ENCODE measurements around the gene NRXN3. TPM values are rescaled to one million over a fixed set of nuclear protein-coding genes. Genes with fewer than 3 reads are reported as not detected.
A peak's percentile ranks its signal among the peaks of the same experiment; 100 is the strongest.
"Not testable (repeated sequence)": the region's sequence is repeated elsewhere in the genome, so short reads cannot be mapped to it uniquely, and the experiment has no call there.

Gene NRXN3
- total RNA-seq, 1 experiment from 2014 or later, result 0.59 TPM

DNA sequence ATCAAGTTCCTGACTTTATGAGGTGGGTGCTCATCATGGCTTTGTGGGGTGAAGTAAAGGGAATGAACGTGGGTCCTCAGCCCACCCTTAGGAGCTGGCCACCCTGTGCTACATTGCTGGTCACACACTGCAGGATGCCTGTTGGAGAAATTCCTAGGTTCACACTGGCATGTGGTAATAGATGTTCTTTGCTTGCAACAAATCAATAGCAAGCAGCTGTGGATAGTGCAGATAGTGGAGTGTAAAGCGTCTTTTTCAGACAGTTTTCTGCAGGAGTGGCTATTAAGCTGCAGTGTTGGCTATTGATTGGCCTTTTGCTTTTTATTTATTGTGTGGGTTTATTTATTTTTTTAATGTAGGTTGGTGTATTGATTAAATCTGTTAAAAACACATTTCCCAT lies 822.7 kb downstream of the NRXN3 start:
- DNase-seq (ENCODE audit: low spot score), result no peak

DNA sequence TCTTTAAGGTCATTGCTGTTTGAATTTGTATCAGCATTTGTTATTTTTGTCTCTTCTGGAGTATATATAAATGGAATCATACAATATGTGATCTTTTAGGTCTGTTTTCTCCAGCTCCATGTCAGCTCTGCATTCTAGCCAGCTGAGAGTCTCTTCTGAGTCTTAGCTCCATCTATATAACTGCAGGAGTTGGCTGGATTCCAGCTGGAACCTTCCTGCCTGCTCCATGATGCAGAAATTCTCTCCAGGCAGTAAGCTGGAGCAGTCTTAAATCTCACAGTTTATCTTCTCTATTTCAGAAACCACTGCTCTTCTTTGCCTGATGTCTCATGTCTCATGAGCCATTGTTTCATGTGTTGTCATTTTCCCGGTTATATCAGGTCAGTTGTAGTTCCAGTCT lies 827.6 kb downstream of the NRXN3 start:
- no peak for DNase-seq (ENCODE audit: low spot score)

GRCh38 chr14:79009286-79009685 lies 839.1 kb downstream of the NRXN3 start:
- no peak for DNase-seq (ENCODE audit: low spot score)

GRCh38 chr14:79011091-79011919 lies 841.1 kb downstream of the NRXN3 start:
- peak; percentile 66 for DNase-seq (ENCODE audit: low spot score)

- peak; percentile 38 for DNase-seq (ENCODE audit: low spot score)
Observed at GRCh38 chr14:79011920-79012204, 841.7 kb downstream of the NRXN3 start.

DNA sequence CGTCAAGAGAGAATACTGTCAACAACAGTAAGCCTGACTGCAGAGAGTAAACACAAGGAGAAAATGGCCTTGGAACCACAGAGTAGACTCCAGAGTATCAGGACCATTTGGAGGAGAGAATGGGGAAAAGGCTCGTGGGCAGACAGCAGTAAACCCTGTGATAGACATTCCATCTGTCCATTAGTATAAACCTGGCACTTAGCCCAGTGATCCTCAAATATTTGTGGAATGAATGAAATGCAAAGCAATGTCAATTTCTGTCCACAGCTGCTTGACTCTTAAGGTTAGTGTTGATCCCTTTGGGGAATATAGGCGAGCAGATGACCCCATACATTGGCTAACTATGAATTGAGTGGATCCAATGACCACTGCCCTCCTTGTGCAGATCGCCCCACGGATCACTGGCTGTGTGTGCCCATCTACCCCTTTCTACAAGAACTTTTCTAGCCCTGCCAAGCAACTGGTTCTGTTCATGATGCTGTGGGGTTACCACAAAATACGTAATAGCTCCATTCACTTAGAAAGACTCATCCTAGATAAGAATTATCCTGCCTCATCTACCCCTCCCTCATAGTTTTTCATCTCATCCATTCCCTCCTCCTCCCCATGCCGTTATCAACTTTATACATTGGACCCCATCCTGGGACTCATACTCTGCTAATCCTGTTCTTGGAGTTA lies 846.8 kb downstream of the NRXN3 start:
- peak; percentile 82 for DNase-seq (ENCODE audit: low spot score)

DNA sequence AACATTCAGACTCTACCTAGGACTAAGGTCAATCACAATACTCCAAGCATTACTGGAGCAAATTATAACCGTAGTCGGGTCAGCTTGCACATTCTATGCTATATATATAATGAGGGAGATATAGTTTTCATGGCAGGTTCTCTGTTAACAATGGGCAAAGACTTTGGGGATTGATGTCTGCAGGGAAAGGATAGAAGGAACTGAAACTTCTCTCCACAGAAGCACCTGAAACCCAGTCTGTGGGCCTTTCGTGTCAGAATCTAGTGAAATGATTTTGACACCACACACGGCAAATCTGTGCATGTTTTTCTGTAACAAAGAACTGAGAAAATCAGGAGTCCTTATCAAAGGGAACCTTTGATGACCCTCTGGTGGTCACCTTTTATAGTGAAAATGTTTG lies 847.4 kb downstream of the NRXN3 start:
- no peak for DNase-seq (ENCODE audit: low spot score)

DNA sequence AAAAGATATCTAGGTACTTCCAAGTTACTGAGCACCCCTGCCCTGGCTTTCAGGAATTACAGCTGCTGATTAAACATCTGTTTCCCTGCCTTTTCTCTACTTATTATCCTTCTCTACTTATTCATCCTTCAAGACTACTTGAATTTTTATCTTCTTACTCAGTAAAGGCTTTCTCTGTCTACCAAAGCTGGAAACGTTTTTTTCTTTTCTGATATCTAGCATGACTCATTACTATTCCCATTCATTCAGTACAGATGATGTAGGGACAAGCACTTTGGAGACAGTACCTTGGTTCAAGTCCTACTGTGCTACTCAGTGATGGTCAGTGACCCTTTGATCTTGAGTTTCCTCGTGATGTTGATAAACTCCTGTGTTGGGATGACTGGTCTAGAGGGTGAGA lies 848.7 kb downstream of the NRXN3 start:
- peak; percentile 59 for DNase-seq (ENCODE audit: low spot score)

DNA sequence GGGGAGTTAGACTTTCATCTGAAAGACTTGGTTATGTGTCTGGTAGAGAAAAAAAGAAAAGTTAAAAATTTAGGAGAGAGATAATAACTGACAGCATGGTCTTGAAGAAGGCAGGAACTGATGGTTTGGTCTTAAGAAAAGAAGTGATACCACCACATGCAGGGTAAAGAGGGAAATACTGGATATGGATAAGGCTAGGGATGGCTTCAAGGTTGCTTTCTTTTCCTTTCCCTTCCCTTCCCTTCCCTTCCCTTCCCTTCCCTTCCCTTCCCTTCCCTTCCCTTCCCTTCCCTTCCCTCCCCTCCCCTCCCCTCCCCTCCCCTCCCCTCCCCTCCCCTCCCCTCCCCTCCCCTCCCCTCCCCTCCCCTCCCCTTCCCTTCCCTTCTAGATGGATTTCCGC lies 849.7 kb downstream of the NRXN3 start:
- not testable (repeated sequence) for DNase-seq (ENCODE audit: low spot score)

GRCh38 chr14:79021766-79022165 lies 851.6 kb downstream of the NRXN3 start:
- DNase-seq (ENCODE audit: low spot score), result no peak

- DNase-seq (ENCODE audit: low spot score), result no peak
Observed at GRCh38 chr14:79027138-79027537, 857.0 kb downstream of the NRXN3 start.

GRCh38 chr14:79028281-79028680 lies 858.1 kb downstream of the NRXN3 start:
- DNase-seq (ENCODE audit: low spot score), result no peak

DNA sequence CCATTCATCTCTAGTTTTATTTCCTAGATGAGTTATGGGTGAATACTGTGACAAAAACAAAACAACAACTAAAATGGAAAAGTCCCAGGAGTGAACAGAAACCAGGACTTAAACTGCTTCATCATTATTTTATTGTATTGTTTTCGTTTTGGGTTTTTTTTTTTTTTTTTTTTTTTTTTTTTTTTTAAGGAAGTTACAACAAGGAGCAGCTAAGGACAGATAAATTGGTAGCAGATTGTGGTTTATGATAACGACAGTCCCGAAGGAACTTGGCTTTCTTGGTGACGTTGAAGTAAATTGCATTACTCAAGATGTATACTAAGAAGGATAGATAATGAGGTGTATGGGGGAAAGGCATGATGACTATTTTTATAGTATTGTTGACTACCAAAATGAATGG lies 866.3 kb downstream of the NRXN3 start:
- no peak for DNase-seq (ENCODE audit: low spot score)

DNA sequence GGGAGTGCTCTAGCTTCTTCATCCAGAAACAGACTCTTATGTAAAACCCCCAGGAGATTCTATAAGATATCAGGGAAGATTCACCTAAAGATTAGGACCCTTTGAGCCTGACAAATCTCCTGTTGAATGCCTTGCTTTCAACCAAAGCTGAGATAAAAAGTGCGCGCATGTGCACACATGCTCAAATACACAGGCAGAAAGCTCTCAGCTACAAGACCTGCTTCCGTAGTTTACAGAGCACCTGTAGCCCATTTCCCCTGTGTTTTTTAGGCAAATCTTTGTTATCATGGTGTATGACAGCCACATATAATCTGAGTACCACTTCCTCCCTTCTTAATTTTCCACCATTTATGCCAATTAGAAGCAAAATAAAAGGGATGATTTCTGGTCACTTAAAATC lies 866.9 kb downstream of the NRXN3 start:
- DNase-seq (ENCODE audit: low spot score), result no peak

- no peak for DNase-seq (ENCODE audit: low spot score)
Observed at GRCh38 chr14:79037593-79037992, 867.4 kb downstream of the NRXN3 start.

DNA sequence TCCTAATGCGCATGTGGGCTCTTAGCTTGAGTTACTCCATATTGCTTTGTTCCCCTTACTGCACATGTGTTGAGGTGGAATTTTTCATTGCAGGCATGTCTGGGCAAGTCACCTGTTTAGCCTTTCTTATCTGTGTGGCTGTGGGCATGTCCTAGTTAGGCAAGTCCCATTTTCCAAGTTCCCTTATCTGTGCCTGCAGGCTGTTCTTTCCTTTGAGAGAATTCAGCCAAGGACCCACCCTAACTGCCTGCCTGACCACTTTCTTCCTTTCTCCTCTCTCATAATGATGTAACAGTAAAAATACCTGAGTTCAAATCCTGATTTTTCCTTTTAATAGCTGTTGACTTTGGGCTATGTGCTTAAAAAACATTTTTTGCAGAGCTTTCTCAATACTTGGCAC lies 870.6 kb downstream of the NRXN3 start:
- DNase-seq (ENCODE audit: low spot score), result no peak

- no peak for DNase-seq (ENCODE audit: low spot score)
Observed at GRCh38 chr14:79043194-79043889, 873.2 kb downstream of the NRXN3 start.

GRCh38 chr14:79044894-79045624 lies 874.9 kb downstream of the NRXN3 start:
- peak; percentile 94 for DNase-seq (ENCODE audit: low spot score)

DNA sequence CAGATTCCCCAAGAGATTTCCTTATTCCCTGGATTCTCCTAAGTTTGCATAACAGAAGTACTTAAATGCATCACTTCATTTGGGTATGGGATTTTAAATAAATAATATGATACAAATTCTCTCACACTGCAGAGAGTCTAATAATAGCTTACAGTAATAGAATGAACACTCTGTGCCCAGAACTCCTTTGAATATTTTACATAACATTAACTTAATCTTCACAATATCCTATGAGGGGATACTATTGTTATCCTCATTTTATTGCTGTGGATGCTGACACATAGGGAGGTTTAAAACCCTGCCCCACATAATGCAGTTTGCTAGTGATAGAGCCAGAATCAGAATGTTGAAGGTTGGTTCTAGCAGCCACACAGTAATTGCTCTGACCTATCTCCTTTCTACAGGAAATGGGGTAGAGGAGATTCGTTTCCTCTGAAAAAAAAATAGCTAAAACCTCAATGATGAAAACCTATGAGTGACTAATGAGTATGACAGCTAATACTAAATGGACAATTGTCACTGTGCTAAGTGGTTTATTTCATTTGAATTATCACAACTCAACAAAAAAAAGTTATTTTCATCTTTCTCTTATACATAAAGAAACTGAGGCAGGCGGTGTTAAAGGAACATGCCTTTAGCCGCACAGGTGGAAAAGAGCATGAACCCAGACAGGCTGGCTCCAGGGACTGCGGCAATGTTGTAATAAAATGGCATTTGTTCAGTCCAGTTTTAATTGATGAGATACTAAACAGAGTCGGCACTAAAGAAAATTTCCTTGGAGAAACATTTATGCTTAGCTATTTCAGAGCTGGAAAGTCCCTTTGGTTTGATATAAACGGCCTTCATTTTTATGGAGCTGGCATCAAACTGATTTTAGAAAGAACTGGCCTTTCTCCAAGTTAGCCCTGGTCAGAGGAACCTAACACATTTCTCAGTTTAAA lies 880.9 kb downstream of the NRXN3 start:
- DNase-seq (ENCODE audit: low spot score), result peak; percentile 19

DNA sequence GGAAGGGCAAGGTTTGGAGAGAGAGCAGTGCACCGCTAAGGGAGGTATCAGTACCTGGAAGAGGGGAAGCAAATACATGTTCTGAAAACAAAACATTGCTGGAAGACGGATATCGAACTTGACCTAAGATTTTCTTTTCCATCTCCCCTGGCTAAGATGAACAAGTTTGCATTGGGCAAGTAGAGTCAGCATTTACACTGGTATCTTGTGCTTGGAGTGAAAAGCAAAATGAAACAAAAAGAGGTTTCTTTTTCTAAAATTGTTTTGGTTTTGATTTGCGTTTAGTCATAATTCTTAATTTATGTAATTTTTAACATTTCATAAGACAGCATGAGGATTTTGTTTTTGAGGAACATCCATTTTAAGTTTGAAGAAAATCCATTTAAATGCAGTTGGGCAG lies 881.6 kb downstream of the NRXN3 start:
- no peak for DNase-seq (ENCODE audit: low spot score)

DNA sequence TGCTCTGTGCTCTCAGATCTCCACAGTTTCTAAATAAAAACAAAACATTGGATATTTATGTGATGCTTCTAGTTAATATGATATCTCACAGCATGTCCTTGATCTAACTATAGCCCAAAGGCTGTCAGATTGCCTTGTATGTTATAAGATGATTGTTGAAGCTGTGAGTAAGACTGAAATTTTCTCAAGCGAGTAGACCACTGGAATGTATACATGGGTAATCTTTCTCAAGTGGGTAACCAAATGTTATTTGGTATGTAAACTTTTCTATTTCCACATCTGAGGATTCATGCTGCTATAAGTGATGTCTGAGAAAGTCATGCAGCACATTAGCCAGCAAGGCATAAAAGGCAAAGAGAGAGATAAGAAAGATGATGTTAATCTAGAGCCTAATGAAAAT lies 886.7 kb downstream of the NRXN3 start:
- peak; percentile 35 for DNase-seq (ENCODE audit: low spot score)

Data from A172 (cell line).